HCT116 (cell line): ENCODE data around the gene DLL1. TPM values are rescaled to one million over a fixed set of nuclear protein-coding genes. Genes with fewer than 3 reads are reported as not detected.

ENCODE experiments used
- ATAC-seq: fragments of 200-7000 bp; cut with Tn5 transposase; 2 replicates; pipeline ENCODE4 v1.9.1; 2020; ENCODE audit warnings: mild to moderate bottlenecking, moderate library complexity
- BruUV-seq: library from RNA; stranded (reverse); fragments of 400-500 nt; replicated peaks from 2 replicates; lab custom pipeline; 2021; lab: Mats Ljungman, UMichigan
- CTCF ChIA-PET: fragments of 300-600 bp; sonication (Branson Sonifier 250); formaldehyde crosslinking; loops from one replicate; lab custom pipeline; 2021; ENCODE audit warnings: antibody characterized with exemption; lab: Charles Lee
- POLR2A ChIA-PET: fragments of 300-600, 350-600 bp; sonication (Branson Sonifier 250); formaldehyde crosslinking; loops from one replicate; lab custom pipeline; 2021; ENCODE audit warnings: antibody characterized with exemption; lab: Charles Lee
- RAD21 ChIA-PET, 2 experiments: fragments of 300-600 bp; sonication (Branson Sonifier 250); formaldehyde crosslinking; loops; one replicate each; lab custom pipeline; 2023; ENCODE audit warnings: low total read pairs in 2 of 2; ENCODE audit not compliant: uncharacterized antibody in 2 of 2, unreplicated experiment in 2 of 2, low non-redundant PET in 1 of 2; lab: Charles Lee
- DNase-seq: peaks from one replicate; pipeline ENCODE4 v3.0.0-alpha.2; 2010; ENCODE audit warnings: low read depth, low spot score
- H2AFZ ChIP-seq: fragments of 200-600 bp; shearing (Covaris generic), sonication (generic); 2 replicates; pipeline ENCODE4 v1.6.1; 2017; ENCODE audit warnings: low read depth, mixed run types, mixed read lengths, antibody characterized with exemption, low read length; ENCODE audit not compliant: poor library complexity, severe bottlenecking
- H3K27ac ChIP-seq: 2 replicates; pipeline ENCODE4 v1.5.1; 2012; ENCODE audit warnings: low read depth, low read length
- H3K27me3 ChIP-seq: fragments of 200-600 bp; sonication (generic); 2 replicates; pipeline ENCODE4 v1.6.1; 2016; ENCODE audit warnings: mixed run types, low read length, mixed read lengths; ENCODE audit not compliant: insufficient read depth
- H3K36me3 ChIP-seq, 2 experiments: fragments of 200-500 bp in 1 of 2; fragments of 200-600 bp in 1 of 2; sonication (Bioruptor generic) in 1 of 2; sonication (generic) in 1 of 2; 2 replicates each; pipeline versions ENCODE4 v1.5.1 to v1.6.1; 2014 to 2016; ENCODE audit warnings: low read length in 2 of 2, inconsistent platforms in 1 of 2, mixed read lengths in 1 of 2, mixed run types in 1 of 2; ENCODE audit not compliant: insufficient read depth in 2 of 2, control insufficient read depth in 1 of 2
- H3K4me1 ChIP-seq, 2 experiments: fragments of 200-600 bp in 1 of 2; sonication (generic) in 1 of 2; 2 replicates each; pipeline versions ENCODE4 v1.5.1 to v1.6.1; 2012 to 2017; ENCODE audit warnings: low read length in 2 of 2, inconsistent platforms in 1 of 2, mild to moderate bottlenecking in 1 of 2, mixed read lengths in 1 of 2, mixed run types in 1 of 2, moderate library complexity in 1 of 2; ENCODE audit not compliant: insufficient read depth in 2 of 2, control insufficient read depth in 1 of 2
- H3K4me2 ChIP-seq: fragments of 200-600 bp; sonication (generic); 2 replicates; pipeline ENCODE4 v1.6.1; 2017; ENCODE audit warnings: mixed run types, low read length, mixed read lengths
- H3K4me3 ChIP-seq, 2 experiments: fragments of 200-600 bp in 1 of 2; sonication (generic) in 1 of 2; replicated peaks in 1 of 2; 2 replicates each; pipeline ENCODE4 v1.5.1; 2011 to 2016; ENCODE audit warnings: low read length in 2 of 2, control low read depth in 1 of 2, low read depth in 1 of 2, mild to moderate bottlenecking in 1 of 2, mixed read lengths in 1 of 2, mixed run types in 1 of 2
- H3K79me2 ChIP-seq: fragments of 200-600 bp; sonication (generic); 2 replicates; pipeline ENCODE4 v1.6.1; 2017; ENCODE audit warnings: mild to moderate bottlenecking, mixed run types, low read length, moderate library complexity, mixed read lengths; ENCODE audit not compliant: insufficient read depth
- H3K9ac ChIP-seq: fragments of 200-600 bp; sonication (generic); 2 replicates; pipeline ENCODE4 v1.6.1; 2016; ENCODE audit warnings: low read length, mixed read lengths
- H3K9me2 ChIP-seq: fragments of 200-600 bp; sonication (generic), shearing (Covaris generic); 2 replicates; pipeline ENCODE4 v1.6.1; 2017; ENCODE audit warnings: mixed run types, mild to moderate bottlenecking, moderate library complexity; ENCODE audit not compliant: insufficient read depth
- H3K9me3 ChIP-seq, 2 experiments: fragments of 200-500 bp in 1 of 2; fragments of 200-600 bp in 1 of 2; sonication (Bioruptor generic) in 1 of 2; sonication (generic) in 1 of 2; 2 replicates each; pipeline ENCODE4 v1.6.1; 2014 to 2017; ENCODE audit warnings: low read length in 2 of 2, mixed read lengths in 2 of 2, inconsistent platforms in 1 of 2, low read depth in 1 of 2, mild to moderate bottlenecking in 1 of 2, mixed run types in 1 of 2, moderate library complexity in 1 of 2; ENCODE audit not compliant: control insufficient read depth in 1 of 2, insufficient read depth in 1 of 2
- H4K20me1 ChIP-seq: fragments of 200-600 bp; sonication (generic), shearing (Covaris generic); 2 replicates; pipeline ENCODE4 v1.6.1; 2017; ENCODE audit warnings: mixed run types, mild to moderate bottlenecking, moderate library complexity; ENCODE audit not compliant: insufficient read depth
- CEBPB ChIP-seq: IDR thresholded peaks from 2 replicates; pipeline ENCODE4 v1.6.1; 2012; ENCODE audit warnings: low read depth
- ELF1 ChIP-seq: IDR thresholded peaks from 2 replicates; pipeline ENCODE4 v1.6.1; 2012; ENCODE audit warnings: low read depth, borderline replicate concordance
- EZH2 ChIP-seq: fragments of 200-600 bp; sonication (generic); IDR thresholded peaks from 2 replicates; pipeline ENCODE4 v1.6.1; 2017; ENCODE audit warnings: antibody characterized with exemption, mixed run types
- FOSL1 ChIP-seq: IDR thresholded peaks from 2 replicates; pipeline ENCODE4 v1.6.1; 2012; ENCODE audit warnings: low read depth
- JUND ChIP-seq: IDR thresholded peaks from 2 replicates; pipeline ENCODE4 v1.6.1; 2012
- POLR2AphosphoS5 ChIP-seq: IDR thresholded peaks from 2 replicates; pipeline ENCODE4 v1.6.1; 2011; ENCODE audit warnings: mild to moderate bottlenecking, low read depth, low read length, moderate library complexity
- SIN3A ChIP-seq: IDR thresholded peaks from 2 replicates; pipeline ENCODE4 v1.6.1; 2012; ENCODE audit warnings: low read depth
- SRF ChIP-seq: IDR thresholded peaks from 2 replicates; pipeline ENCODE4 v1.6.1; 2012; ENCODE audit warnings: low read depth
- YY1 ChIP-seq: IDR thresholded peaks from 2 replicates; pipeline ENCODE4 v1.6.1; 2011; ENCODE audit warnings: low read length, low read depth, moderate library complexity, mild to moderate bottlenecking; ENCODE audit not compliant: insufficient replicate concordance; ENCODE audit errors: extremely low read depth
- ZFX ChIP-seq: fragments of 450-650 bp; IDR thresholded peaks from 2 replicates; pipeline ENCODE4 v1.6.1; 2017
- ZNF274 ChIP-seq: fragments of 200-500 bp; sonication (Bioruptor generic); IDR thresholded peaks from 2 replicates; pipeline ENCODE4 v1.6.1; 2014; ENCODE audit warnings: mild to moderate bottlenecking, low read depth, low read length, inconsistent platforms
- intact Hi-C: fragments of 100-400 bp; cut with micrococcal nuclease; formaldehyde crosslinking; loops from 2 replicates; pipeline ENCODE4 v1.10.0; 2022
- total RNA-seq: library from RNA; stranded (reverse); gene quantifications from one replicate; pipeline ENCODE4 v1.2.1, GENCODE V29; 2021; ENCODE audit not compliant: unreplicated experiment
- TF ChIP-seq, protein P1 (sequence below): IDR thresholded peaks from 2 replicates; pipeline ENCODE4 v1.6.1; 2012
- TF ChIP-seq, protein P2 (sequence below): IDR thresholded peaks from 2 replicates; pipeline ENCODE4 v1.6.1; 2012
- TF ChIP-seq, protein P3 (sequence below), 3 experiments: fragments of 200-600 bp in 1 of 3; sonication (generic) in 1 of 3; IDR thresholded peaks in 2 of 3; conservative IDR thresholded peaks in 1 of 3; 2 replicates each; pipeline ENCODE4 v1.5.1; 2012 to 2017; ENCODE audit warnings: low read depth in 2 of 3, low read length in 2 of 3, antibody characterized with exemption in 1 of 3, borderline replicate concordance in 1 of 3, control low read depth in 1 of 3, mild to moderate bottlenecking in 1 of 3, mixed read lengths in 1 of 3, mixed run types in 1 of 3, moderate library complexity in 1 of 3; ENCODE audit not compliant: insufficient read depth in 1 of 3
- TF ChIP-seq, protein P4 (sequence below): IDR thresholded peaks from 2 replicates; pipeline ENCODE4 v1.6.1; 2011; ENCODE audit warnings: mild to moderate bottlenecking, low read length, moderate library complexity; ENCODE audit not compliant: insufficient replicate concordance; ENCODE audit errors: extremely low read depth

The DLL1 gene
- total RNA-seq, 1 experiment from 2014 or later, result 5.3 TPM

DNA sequence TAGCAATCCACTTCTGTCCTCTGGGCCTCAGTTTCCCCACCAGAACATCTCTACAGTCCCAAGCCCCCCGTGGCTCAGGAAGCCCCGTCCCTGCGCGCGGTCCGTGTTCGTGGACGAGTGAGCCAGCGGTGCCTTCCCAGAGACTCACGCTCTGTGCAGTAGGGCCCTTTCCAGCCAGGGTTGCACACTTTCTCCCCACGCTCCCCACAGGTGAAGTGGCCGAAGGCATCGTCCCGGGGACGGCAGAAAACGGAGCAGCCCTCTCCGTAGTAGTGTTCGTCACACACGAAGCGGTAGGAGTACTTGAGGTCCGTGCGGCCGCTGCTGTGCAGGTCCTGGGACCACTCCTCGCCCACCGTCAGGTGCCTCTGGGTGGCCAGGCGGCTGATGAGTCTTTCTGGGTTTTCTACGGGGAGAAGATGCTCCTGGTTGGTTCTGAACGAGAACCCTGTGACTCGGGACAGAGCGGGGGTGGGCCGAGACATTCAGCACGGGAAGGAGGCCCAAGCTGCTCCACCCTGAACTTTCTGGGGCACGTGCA lies 2.7 kb downstream of the DLL1 start:
- no peaks in the 10 kb centered on the region; a peak in 1 of 4 replicates for H3K36me3 ChIP-seq
- intact Hi-C loops, result no loop called here
- no peaks in the 10 kb centered on the region for H3K79me2 ChIP-seq
- peaks cover 0 to 7% of the 10 kb centered on the region in 2 experiments; a peak in 2 of 4 replicates for H3K4me1 ChIP-seq
- no peak overlapping the region for H3K4me2 ChIP-seq
- no peak overlapping the region for H3K9ac ChIP-seq
- no peaks in the 10 kb centered on the region for H4K20me1 ChIP-seq
- no peak overlapping the region for H2AFZ ChIP-seq
- no peak overlapping the region for H3K4me3 ChIP-seq
- BruUV-seq, result no TSS peak
- TF ChIP-seq ZFX, result no peak
- TF ChIP-seq JUND, result no peak
- no peak for TF ChIP-seq CEBPB
- no peak for TF ChIP-seq SIN3A
- TF ChIP-seq, protein P1, sequence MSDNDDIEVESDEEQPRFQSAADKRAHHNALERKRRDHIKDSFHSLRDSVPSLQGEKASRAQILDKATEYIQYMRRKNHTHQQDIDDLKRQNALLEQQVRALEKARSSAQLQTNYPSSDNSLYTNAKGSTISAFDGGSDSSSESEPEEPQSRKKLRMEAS, result no peak
- TF ChIP-seq, protein P2, sequence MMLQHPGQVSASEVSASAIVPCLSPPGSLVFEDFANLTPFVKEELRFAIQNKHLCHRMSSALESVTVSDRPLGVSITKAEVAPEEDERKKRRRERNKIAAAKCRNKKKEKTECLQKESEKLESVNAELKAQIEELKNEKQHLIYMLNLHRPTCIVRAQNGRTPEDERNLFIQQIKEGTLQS, result no peak
- no peak for TF ChIP-seq ELF1
- TF ChIP-seq YY1, result no peak
- TF ChIP-seq SRF, result no peak
- TF ChIP-seq ZNF274, result no peak
- TF ChIP-seq, protein P3, sequence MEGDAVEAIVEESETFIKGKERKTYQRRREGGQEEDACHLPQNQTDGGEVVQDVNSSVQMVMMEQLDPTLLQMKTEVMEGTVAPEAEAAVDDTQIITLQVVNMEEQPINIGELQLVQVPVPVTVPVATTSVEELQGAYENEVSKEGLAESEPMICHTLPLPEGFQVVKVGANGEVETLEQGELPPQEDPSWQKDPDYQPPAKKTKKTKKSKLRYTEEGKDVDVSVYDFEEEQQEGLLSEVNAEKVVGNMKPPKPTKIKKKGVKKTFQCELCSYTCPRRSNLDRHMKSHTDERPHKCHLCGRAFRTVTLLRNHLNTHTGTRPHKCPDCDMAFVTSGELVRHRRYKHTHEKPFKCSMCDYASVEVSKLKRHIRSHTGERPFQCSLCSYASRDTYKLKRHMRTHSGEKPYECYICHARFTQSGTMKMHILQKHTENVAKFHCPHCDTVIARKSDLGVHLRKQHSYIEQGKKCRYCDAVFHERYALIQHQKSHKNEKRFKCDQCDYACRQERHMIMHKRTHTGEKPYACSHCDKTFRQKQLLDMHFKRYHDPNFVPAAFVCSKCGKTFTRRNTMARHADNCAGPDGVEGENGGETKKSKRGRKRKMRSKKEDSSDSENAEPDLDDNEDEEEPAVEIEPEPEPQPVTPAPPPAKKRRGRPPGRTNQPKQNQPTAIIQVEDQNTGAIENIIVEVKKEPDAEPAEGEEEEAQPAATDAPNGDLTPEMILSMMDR (IDR thresholded peaks at IDR 0.05 in 2 of 3, conservative IDR thresholded peaks at IDR 0.05 in 1 of 3; ENCODE audit: borderline replicate concordance in 1 of 3, insufficient read depth in 1 of 3, low read depth in 2 of 3, low read length in 2 of 3), result no peak
- TF ChIP-seq EZH2, result no peak
- TF ChIP-seq, protein P4, sequence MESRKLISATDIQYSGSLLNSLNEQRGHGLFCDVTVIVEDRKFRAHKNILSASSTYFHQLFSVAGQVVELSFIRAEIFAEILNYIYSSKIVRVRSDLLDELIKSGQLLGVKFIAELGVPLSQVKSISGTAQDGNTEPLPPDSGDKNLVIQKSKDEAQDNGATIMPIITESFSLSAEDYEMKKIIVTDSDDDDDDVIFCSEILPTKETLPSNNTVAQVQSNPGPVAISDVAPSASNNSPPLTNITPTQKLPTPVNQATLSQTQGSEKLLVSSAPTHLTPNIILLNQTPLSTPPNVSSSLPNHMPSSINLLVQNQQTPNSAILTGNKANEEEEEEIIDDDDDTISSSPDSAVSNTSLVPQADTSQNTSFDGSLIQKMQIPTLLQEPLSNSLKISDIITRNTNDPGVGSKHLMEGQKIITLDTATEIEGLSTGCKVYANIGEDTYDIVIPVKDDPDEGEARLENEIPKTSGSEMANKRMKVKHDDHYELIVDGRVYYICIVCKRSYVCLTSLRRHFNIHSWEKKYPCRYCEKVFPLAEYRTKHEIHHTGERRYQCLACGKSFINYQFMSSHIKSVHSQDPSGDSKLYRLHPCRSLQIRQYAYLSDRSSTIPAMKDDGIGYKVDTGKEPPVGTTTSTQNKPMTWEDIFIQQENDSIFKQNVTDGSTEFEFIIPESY, result no peak
- no peak for TF ChIP-seq POLR2AphosphoS5
- TF ChIP-seq FOSL1, result no peak
- no peaks in the 10 kb centered on the region for H3K9me2 ChIP-seq
- H3K9me3 ChIP-seq, result no peaks in the 10 kb centered on the region
- CTCF ChIA-PET, result no interaction called here
- RAD21 ChIA-PET, result no interaction called here
- no peaks in the 10 kb centered on the region for H3K27me3 ChIP-seq
- DNase-seq (no peak), ATAC-seq (no peak)
- no peak overlapping the region for H3K27ac ChIP-seq
- POLR2A ChIA-PET, result no interaction called here
